Nephron progenitor cell (in vitro differentiated cells): Measurements from ENCODE around the gene GSG1L.

ENCODE experiments used
- DNase-seq: peaks from one replicate; pipeline ENCODE4 v3.0.0; 2021
- H3K27ac Mint-ChIP-seq: 2 replicates; pipeline ENCODE4 v1.8.0; 2021; ENCODE audit warnings: mild to moderate bottlenecking, moderate library complexity, mixed read lengths
- H3K27me3 Mint-ChIP-seq: 2 replicates; pipeline ENCODE4 v1.8.0; 2021; ENCODE audit warnings: mild to moderate bottlenecking, low read depth, mixed read lengths; ENCODE audit not compliant: poor library complexity
- H3K36me3 Mint-ChIP-seq: 2 replicates; pipeline ENCODE4 v1.8.0; 2021; ENCODE audit warnings: low read depth, mixed read lengths
- H3K4me1 Mint-ChIP-seq: 2 replicates; pipeline ENCODE4 v1.8.0; 2021; ENCODE audit warnings: mixed read lengths
- H3K4me3 Mint-ChIP-seq: 2 replicates; pipeline ENCODE4 v1.8.0; 2021; ENCODE audit warnings: mild to moderate bottlenecking, moderate library complexity, mixed read lengths
- H3K9me3 Mint-ChIP-seq: 2 replicates; pipeline ENCODE4 v1.8.0; 2021; ENCODE audit warnings: mild to moderate bottlenecking, moderate library complexity, mixed read lengths
- CTCF ChIP-seq: fragments of 200-600 bp; sonication (generic); IDR thresholded peaks from 2 replicates; pipeline ENCODE4 v1.5.0; 2021; ENCODE audit warnings: antibody characterized with exemption

GSG1L gene

GRCh38 chr16:27799896-27800295 is 263.6 kb downstream of the GSG1L start:
- Mint-ChIP-seq H3K36me3 (no peaks in the 10 kb centered on the region), H3K9me3 (no peaks in the 10 kb centered on the region), H3K27me3 (peaks cover 39% of the 10 kb centered on the region), H3K4me1 (peaks cover 10% of the 10 kb centered on the region), H3K4me3 (no peak overlapping the region), H3K27ac (no peak overlapping the region)
- DNase-seq, result no peak
- no peak for TF ChIP-seq CTCF

- no peaks in the 10 kb centered on the region for H3K4me1 Mint-ChIP-seq
- no peak for DNase-seq
- no peaks in the 10 kb centered on the region for H3K9me3 Mint-ChIP-seq
- H3K27ac Mint-ChIP-seq, result no peak overlapping the region
- H3K4me3 Mint-ChIP-seq, result no peak overlapping the region
- no peak for TF ChIP-seq CTCF
- peaks cover 41% of the 10 kb centered on the region for H3K27me3 Mint-ChIP-seq
- H3K36me3 Mint-ChIP-seq, result no peaks in the 10 kb centered on the region
Observed at GRCh38 chr16:27798241-27798640, 265.3 kb downstream of the GSG1L start.

GRCh38 chr16:27795992-27796614 is 267.4 kb downstream of the GSG1L start:
- H3K36me3 Mint-ChIP-seq, result no peaks in the 10 kb centered on the region

GRCh38 chr16:27793249-27793622 is 270.3 kb downstream of the GSG1L start:
- Mint-ChIP-seq H3K36me3 (no peaks in the 10 kb centered on the region), H3K4me3 (no peak overlapping the region), H3K4me1 (no peaks in the 10 kb centered on the region), H3K9me3 (no peaks in the 10 kb centered on the region), H3K27me3 (peaks cover 20% of the 10 kb centered on the region), H3K27ac (no peak overlapping the region)
- no peak for DNase-seq
- TF ChIP-seq CTCF, result no peak

More at GRCh38 chr16:27795992-27796614, 267.4 kb downstream of the GSG1L start:
- no peak for TF ChIP-seq CTCF
- peaks cover 34% of the 10 kb centered on the region for H3K27me3 Mint-ChIP-seq
- no peak overlapping the region for H3K27ac Mint-ChIP-seq
- no peak overlapping the region for H3K4me3 Mint-ChIP-seq
- no peaks in the 10 kb centered on the region for H3K4me1 Mint-ChIP-seq
- DNase-seq, result peak; percentile 94
- no peaks in the 10 kb centered on the region for H3K9me3 Mint-ChIP-seq

- peaks cover 20% of the 10 kb centered on the region for H3K27me3 Mint-ChIP-seq
- no peak overlapping the region for H3K4me3 Mint-ChIP-seq
Observed at GRCh38 chr16:27792486-27793248, 270.8 kb downstream of the GSG1L start.

More at GRCh38 chr16:27792486-27793248, 270.8 kb downstream of the GSG1L start:
- TF ChIP-seq CTCF, result no peak
- no peaks in the 10 kb centered on the region for H3K9me3 Mint-ChIP-seq
- no peak for DNase-seq
- no peaks in the 10 kb centered on the region for H3K4me1 Mint-ChIP-seq
- H3K27ac Mint-ChIP-seq, result peak overlapping the region; percentile 10
- H3K36me3 Mint-ChIP-seq, result no peaks in the 10 kb centered on the region
